A549 (cell line): ENCODE data around the gene FAT1.

ENCODE experiments used
- BHLHE40 ChIP-seq: IDR thresholded peaks from 2 replicates; pipeline ENCODE4 v1.6.1; 2012; ENCODE audit warnings: low read depth, low read length, inconsistent platforms
- CTCF ChIP-seq: fragments of >200 bp; sonication (Bioruptor Twin); formaldehyde crosslinking; IDR thresholded peaks from 3 replicates; pipeline ENCODE4 v1.5.1; 2016
- EP300 ChIP-seq, 2 experiments: fragments of >200 bp; sonication (Bioruptor Twin); formaldehyde crosslinking; IDR thresholded peaks; 2 replicates in 1 of 2; 3 replicates in 1 of 2; pipeline ENCODE4 v1.6.1; 2016 to 2017
- HMGXB4 ChIP-seq: fragments of 250-450 bp; sonication (Bioruptor Pico); IDR thresholded peaks from 2 replicates; pipeline ENCODE4 v1.5.0; 2021; ENCODE audit warnings: mild to moderate bottlenecking, moderate library complexity, borderline replicate concordance
- KDM1A ChIP-seq: fragments of 200-600 bp; sonication (generic); IDR thresholded peaks from 2 replicates; pipeline ENCODE4 v1.6.1; 2016; ENCODE audit warnings: low read depth, mild to moderate bottlenecking
- MAX ChIP-seq: IDR thresholded peaks from 2 replicates; pipeline ENCODE4 v1.6.1; 2012
- POLR2A ChIP-seq: IDR thresholded peaks from 2 replicates; pipeline ENCODE4 v1.6.1; 2012; ENCODE audit warnings: mild to moderate bottlenecking, low read length
- SMC3 ChIP-seq: fragments of >200 bp; sonication (Bioruptor Twin); formaldehyde crosslinking; IDR thresholded peaks from 3 replicates; pipeline ENCODE4 v1.6.1; 2018; ENCODE audit warnings: inconsistent platforms
- SREBF2 ChIP-seq: fragments of 450-650 bp; IDR thresholded peaks from 2 replicates; pipeline ENCODE4 v1.6.1; 2014; ENCODE audit warnings: mild to moderate bottlenecking, moderate library complexity
- ZFP36 ChIP-seq: fragments of 450-650 bp; IDR thresholded peaks from 2 replicates; pipeline ENCODE4 v1.6.1; 2014; ENCODE audit warnings: borderline replicate concordance; ENCODE audit not compliant: partially characterized antibody

- TF ChIP-seq MAX (peak; percentile 38), CTCF (no peak), KDM1A (no peak), BHLHE40 (no peak), POLR2A (peak; percentile 39), EP300 (IDR thresholded peaks at IDR 0.05) (no peak), SREBF2 (no peak), ZFP36 (no peak), SMC3 (no peak), HMGXB4 (CRISPR knock-in tag) (no peak)
Observed at GRCh38 chr4:186723292-186724057, at the start of gene FAT1.
